H1 (cell line): ENCODE results near the gene FAM13C. TPM values are rescaled to one million over a fixed set of nuclear protein-coding genes. Genes with fewer than 3 reads are reported as not detected.

Experiments used
- CTCF ChIA-PET: fragments of 300-600 bp; sonication (Branson Sonifier 250); formaldehyde crosslinking; loops from one replicate; lab custom pipeline; 2021; ENCODE audit not compliant: partially characterized antibody; lab: Charles Lee
- POLR2A ChIA-PET: fragments of 300-600 bp; sonication (Branson Sonifier 250); formaldehyde crosslinking; loops from one replicate; lab custom pipeline; 2021; ENCODE audit warnings: inconsistent platforms; ENCODE audit not compliant: partially characterized antibody; lab: Charles Lee
- DNase-seq, 2 experiments: peaks; one replicate each; pipeline versions ENCODE4 v3.0.0 to v3.0.0-alpha.2; 2010 to 2022; ENCODE audit warnings: low spot score in 2 of 2, low read depth in 1 of 2, mixed read lengths in 1 of 2
- FAIRE-seq: peaks from 2 replicates; lab custom pipeline; 2011; peaks lifted over from hg19 to GRCh38; lab: Jason Lieb, UNC
- H2AFZ ChIP-seq: 2 replicates; pipeline ENCODE4 v1.8.1; 2012; ENCODE audit warnings: low read length, inconsistent platforms
- H2AK5ac ChIP-seq: 2 replicates; pipeline ENCODE4 v1.6.1; 2013; ENCODE audit warnings: low read depth, low read length
- H2BK120ac ChIP-seq: replicated peaks from 2 replicates; pipeline ENCODE3; 2013; ENCODE audit warnings: low read depth, low read length, inconsistent platforms
- H2BK12ac ChIP-seq: 2 replicates; pipeline ENCODE4 v1.6.1; 2013; ENCODE audit warnings: low read depth, low read length
- H2BK15ac ChIP-seq: 2 replicates; pipeline ENCODE4 v1.6.1; 2013; ENCODE audit warnings: low read length
- H2BK20ac ChIP-seq: 2 replicates; pipeline ENCODE4 v1.6.1; 2013; ENCODE audit warnings: low read length
- H2BK5ac ChIP-seq: 2 replicates; pipeline ENCODE4 v1.6.1; 2013; ENCODE audit warnings: low read depth, low read length
- H3K14ac ChIP-seq: 2 replicates; pipeline ENCODE4 v1.6.1; 2013; ENCODE audit warnings: inconsistent platforms; ENCODE audit not compliant: insufficient read length
- H3K18ac ChIP-seq: 2 replicates; pipeline ENCODE4 v1.6.1; 2013; ENCODE audit warnings: low read length; ENCODE audit errors: extremely low read depth
- H3K23ac ChIP-seq: 2 replicates; pipeline ENCODE4 v1.6.1; 2013; ENCODE audit warnings: inconsistent platforms; ENCODE audit not compliant: insufficient read length
- H3K23me2 ChIP-seq: 2 replicates; pipeline ENCODE4 v1.6.1; 2013; ENCODE audit warnings: low read depth, low read length
- H3K27ac ChIP-seq: 2 replicates; pipeline ENCODE4 v1.6.1; 2011; ENCODE audit warnings: low read depth, low read length, inconsistent platforms
- H3K27me3 ChIP-seq, 4 experiments: replicated peaks in 1 of 4; 1 replicate in 1 of 4; 2 replicates in 3 of 4; pipeline versions ENCODE4 v1.6.1 to v1.8.1; 2011 to 2013; ENCODE audit warnings: low read length in 3 of 4, mild to moderate bottlenecking in 3 of 4, inconsistent platforms in 2 of 4, mixed read lengths in 2 of 4, moderate library complexity in 1 of 4; ENCODE audit not compliant: control insufficient read depth in 3 of 4, insufficient read depth in 3 of 4; ENCODE audit errors: extremely low read depth in 1 of 4
- H3K36me3 ChIP-seq, 4 experiments: 2 replicates each; pipeline versions ENCODE4 v1.6.1 to v1.8.1; 2011 to 2013; ENCODE audit warnings: mild to moderate bottlenecking in 4 of 4, low read length in 3 of 4, moderate library complexity in 2 of 4, control low read depth in 1 of 4, inconsistent platforms in 1 of 4; ENCODE audit not compliant: insufficient read depth in 4 of 4, control insufficient read depth in 2 of 4
- H3K4ac ChIP-seq: replicated peaks from 2 replicates; pipeline ENCODE3; 2013; ENCODE audit warnings: low read length, low read depth, mixed read lengths, inconsistent platforms; ENCODE audit not compliant: insufficient read length
- H3K4me1 ChIP-seq, 4 experiments: replicated peaks in 1 of 4; 1 replicate in 1 of 4; 2 replicates in 3 of 4; pipeline versions ENCODE4 v1.6.1 to v1.8.1; 2011 to 2013; ENCODE audit warnings: low read length in 3 of 4, inconsistent platforms in 2 of 4, mixed read lengths in 1 of 4; ENCODE audit not compliant: insufficient read depth in 4 of 4, control insufficient read depth in 3 of 4
- H3K4me2 ChIP-seq, 2 experiments: 2 replicates each; pipeline versions ENCODE4 v1.6.1 to v1.8.1; 2011 to 2013; ENCODE audit warnings: low read depth in 2 of 2, low read length in 2 of 2, control low read depth in 1 of 2, inconsistent platforms in 1 of 2, mild to moderate bottlenecking in 1 of 2; ENCODE audit not compliant: insufficient read depth in 1 of 2
- H3K4me3 ChIP-seq, 4 experiments: fragments of 200-600, 300-600 bp in 1 of 4; sonication (generic), shearing (Covaris generic), sonication (Bioruptor Twin) in 1 of 4; 2 replicates each; pipeline versions ENCODE4 v1.5.1 to v1.8.1; 2011 to 2016; ENCODE audit warnings: low read length in 4 of 4, low read depth in 3 of 4, control low read depth in 2 of 4, inconsistent platforms in 2 of 4, mild to moderate bottlenecking in 2 of 4, mixed read lengths in 1 of 4, moderate library complexity in 1 of 4; ENCODE audit not compliant: insufficient read depth in 2 of 4; ENCODE audit errors: extremely low read depth in 1 of 4
- H3K56ac ChIP-seq: replicated peaks from 2 replicates; pipeline ENCODE3; 2013; ENCODE audit warnings: low read depth, mild to moderate bottlenecking, mixed read lengths, low read length, inconsistent platforms; ENCODE audit not compliant: insufficient read length
- H3K79me1 ChIP-seq: 2 replicates; pipeline ENCODE4 v1.6.1; 2013; ENCODE audit warnings: low read depth, low read length, control low read depth
- H3K79me2 ChIP-seq, 2 experiments: 2 replicates each; pipeline versions ENCODE4 v1.6.1 to v1.8.1; 2012 to 2013; ENCODE audit warnings: low read length in 2 of 2, mild to moderate bottlenecking in 2 of 2, inconsistent platforms in 1 of 2; ENCODE audit not compliant: insufficient read depth in 2 of 2, control insufficient read depth in 1 of 2
- H3K9ac ChIP-seq, 4 experiments: replicated peaks in 1 of 4; 1 replicate in 1 of 4; 2 replicates in 3 of 4; pipeline versions ENCODE4 v1.6.1 to v1.8.1; 2011 to 2013; ENCODE audit warnings: low read depth in 3 of 4, low read length in 3 of 4, control low read depth in 2 of 4, mild to moderate bottlenecking in 2 of 4, moderate library complexity in 2 of 4, inconsistent platforms in 1 of 4; ENCODE audit errors: extremely low read depth in 1 of 4
- H3K9me3 ChIP-seq, 2 experiments: 2 replicates each; pipeline versions ENCODE4 v1.6.1 to v1.8.1; 2012 to 2013; ENCODE audit warnings: mild to moderate bottlenecking in 2 of 2, moderate library complexity in 2 of 2, control low read depth in 1 of 2, inconsistent platforms in 1 of 2, low read depth in 1 of 2, low read length in 1 of 2, mixed read lengths in 1 of 2; ENCODE audit not compliant: insufficient read depth in 2 of 2
- H4K20me1 ChIP-seq, 2 experiments: replicated peaks in 1 of 2; 2 replicates each; pipeline versions ENCODE3 to v1.8.1; 2011 to 2013; ENCODE audit warnings: inconsistent platforms in 2 of 2, low read length in 2 of 2, mild to moderate bottlenecking in 1 of 2; ENCODE audit not compliant: insufficient read depth in 2 of 2, control insufficient read depth in 1 of 2
- H4K5ac ChIP-seq: 2 replicates; pipeline ENCODE4 v1.6.1; 2013; ENCODE audit warnings: low read length, low read depth, mixed read lengths, inconsistent platforms; ENCODE audit not compliant: insufficient read length
- H4K8ac ChIP-seq: 2 replicates; pipeline ENCODE4 v1.8.0; 2013; ENCODE audit warnings: mild to moderate bottlenecking, moderate library complexity, low read length, inconsistent platforms; ENCODE audit not compliant: insufficient read depth; ENCODE audit errors: extremely low read depth
- H4K91ac ChIP-seq: replicated peaks from 2 replicates; pipeline ENCODE3; 2013; ENCODE audit warnings: low read length, mixed read lengths, inconsistent platforms; ENCODE audit not compliant: insufficient read length
- ASH2L ChIP-seq: fragments of 200-600, 300-600 bp; sonication (generic); IDR thresholded peaks from one replicate; pipeline ENCODE4 v1.7.1; 2017; ENCODE audit warnings: low read length
- BACH1 ChIP-seq: IDR thresholded peaks from 2 replicates; pipeline ENCODE4 v1.6.1; 2012; ENCODE audit warnings: low read length, improper control_type of control experiment
- FOSL1 ChIP-seq: IDR thresholded peaks from 2 replicates; pipeline ENCODE4 v1.6.1; 2011; ENCODE audit warnings: mild to moderate bottlenecking, low read depth, low read length, moderate library complexity; ENCODE audit not compliant: insufficient read depth
- HDAC2 ChIP-seq, 2 experiments: fragments of 300-600 bp in 1 of 2; sonication (generic) in 1 of 2; IDR thresholded peaks; 2 replicates each; pipeline ENCODE4 v1.6.1; 2011 to 2012; ENCODE audit warnings: low read depth in 2 of 2, low read length in 2 of 2, mild to moderate bottlenecking in 2 of 2, moderate library complexity in 2 of 2, borderline replicate concordance in 1 of 2, inconsistent platforms in 1 of 2
- HDAC6 ChIP-seq: IDR thresholded peaks from one replicate; pipeline ENCODE4 v1.7.1; 2012; ENCODE audit warnings: low read depth, mild to moderate bottlenecking, inconsistent platforms, low read length, moderate library complexity
- JUN ChIP-seq: IDR thresholded peaks from 2 replicates; pipeline ENCODE4 v1.6.1; 2011; ENCODE audit warnings: low read depth, mild to moderate bottlenecking, improper control_type of control experiment, low read length
- KDM5A ChIP-seq: fragments of 200-600 bp; IDR thresholded peaks from 2 replicates; pipeline ENCODE4 v1.7.1; 2012; ENCODE audit warnings: mild to moderate bottlenecking, low read length, inconsistent platforms, mixed read lengths
- NANOG ChIP-seq: IDR thresholded peaks from 2 replicates; pipeline ENCODE4 v1.6.1; 2011; ENCODE audit warnings: low read length, low read depth, mild to moderate bottlenecking, inconsistent platforms; ENCODE audit not compliant: insufficient read depth, poor library complexity, severe bottlenecking
- POLR2A ChIP-seq, 2 experiments: IDR thresholded peaks; 1 replicate in 1 of 2; 2 replicates in 1 of 2; pipeline ENCODE4 v1.6.1; 2011; ENCODE audit warnings: low read depth in 2 of 2, low read length in 2 of 2, mild to moderate bottlenecking in 2 of 2; ENCODE audit errors: control extremely low read depth in 1 of 2
- SP1 ChIP-seq: IDR thresholded peaks from 2 replicates; pipeline ENCODE4 v1.6.1; 2011; ENCODE audit warnings: low read depth, low read length
- WGBS, 2 experiments: shearing (Covaris generic) in 1 of 2; methylation state at CpG; one replicate each; pipeline versions ENCODE4 v1.1.6 to v1.1.7; 2013 to 2015; ENCODE audit warnings: low lambda C conversion rate in 2 of 2, mixed read lengths in 2 of 2, inconsistent platforms in 1 of 2, low coverage in 1 of 2, missing lambda C conversion rate in 1 of 2; ENCODE audit not compliant: insufficient replicate concordance in 2 of 2, insufficient coverage in 1 of 2, insufficient read length in 1 of 2; ENCODE audit errors: extremely low coverage in 1 of 2, missing lambda C conversion rate in 1 of 2; 5-methylcytosine and 5-hydroxymethylcytosine counted together
- polyA plus RNA-seq, 7 experiments: library from polyadenylated mRNA; depleted of rRNA in 3 of 7; stranded (reverse) in 5 of 7; unstranded in 2 of 7; fragments of >200 nt in 5 of 7; fragments of 200-250 nt in 2 of 7; gene quantifications; 1 replicate in 5 of 7; 2 replicates in 1 of 7; 4 replicates in 1 of 7; pipeline versions ENCODE4 v1.2.1 to v1.2.3, GENCODE V29; 2011 to 2013; ENCODE audit warnings: missing spikeins in 2 of 7, mixed read lengths in 2 of 7
- total RNA-seq: library from RNA; stranded (reverse); fragmentation: NEBNext Ultra II Directional; extraction: Animal tissue kit (Norgen Biotek cat#: 25700); gene quantifications from 2 replicates; pipeline ENCODE4 v1.2.1, GENCODE V29; 2021

The FAM13C gene
- total and polyA plus RNA-seq, 2 of the 8 experiments (the other 6 are each of a cell fraction or from before 2014, with no cell fraction given): 0.56 to 0.62 TPM

DNA sequence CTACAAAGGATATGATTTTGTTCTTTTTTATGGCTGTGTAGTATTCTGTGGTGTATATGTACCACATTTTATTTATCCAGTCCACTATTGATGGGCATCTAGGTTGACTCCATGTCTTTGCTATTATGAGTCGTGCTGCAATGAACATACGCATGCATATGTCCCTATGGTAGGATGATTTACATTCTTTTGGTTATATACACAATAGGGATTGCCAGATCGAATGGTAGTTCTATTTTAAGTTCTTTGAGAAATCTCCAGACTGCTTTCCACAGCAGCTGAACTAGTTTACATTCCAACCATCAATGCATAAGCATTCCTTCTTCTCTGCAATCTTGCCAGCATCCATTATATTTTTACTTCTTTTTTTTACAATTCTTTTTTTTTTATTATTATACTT, 35.6 kb upstream of the FAM13C start:
- no peak overlapping the region for H3K14ac ChIP-seq
- TF ChIP-seq FOSL1 (no peak), HDAC2 (IDR thresholded peaks at IDR 0.05; ENCODE audit: borderline replicate concordance in 1 of 2, low read depth in 2 of 2, low read length in 2 of 2) (no peak), JUN (no peak), BACH1 (no peak), KDM5A (no peak), NANOG (no peak), ASH2L (no peak), SP1 (no peak), HDAC6 (no peak), POLR2A (IDR thresholded peaks at IDR 0.05; ENCODE audit: control extremely low read depth in 1 of 2, low read depth in 2 of 2, low read length in 2 of 2) (no peak)
- TF ChIP-seq, all 59 proteins: peak for 0
- H3K79me1 ChIP-seq: no peaks in the 10 kb centered on the region
- H2BK20ac ChIP-seq: no peak overlapping the region
- H3K4me3 ChIP-seq: no peak overlapping the region
- H3K36me3 ChIP-seq: no peaks in the 10 kb centered on the region
- no peak overlapping the region for H4K5ac ChIP-seq
- CTCF ChIA-PET: no interaction called here
- DNase-seq (no peak), FAIRE-seq (no peak)
- no peaks in the 10 kb centered on the region for H3K79me2 ChIP-seq
- H3K23ac ChIP-seq: no peak overlapping the region
- H3K4me1 ChIP-seq: peaks cover 0 to 2% (median 0%) of the 10 kb centered on the region in 4 experiments; a peak in 2 of 7 replicates
- H2AFZ ChIP-seq: no peak overlapping the region
- no peak overlapping the region for H3K18ac ChIP-seq
- H3K27ac ChIP-seq: no peak overlapping the region
- no peak overlapping the region for H2BK15ac ChIP-seq
- no peak overlapping the region for H2AK5ac ChIP-seq
- WGBS, 2 experiments: 87% methylated on average over 3 of the region's 3 CpGs; no CpG with 5 or more reads in 1 of the 2 experiments
- no peak overlapping the region for H2BK12ac ChIP-seq
- no peak overlapping the region for H3K9ac ChIP-seq
- POLR2A ChIA-PET: no interaction called here
- H2BK120ac ChIP-seq: no peak overlapping the region
- H4K91ac ChIP-seq: no peak overlapping the region
- no peak overlapping the region for H4K8ac ChIP-seq
- H4K20me1 ChIP-seq: no peaks in the 10 kb centered on the region
- H3K27me3 ChIP-seq: no peaks in the 10 kb centered on the region
- H3K9me3 ChIP-seq: no peaks in the 10 kb centered on the region
- no peaks in the 10 kb centered on the region; the same call in 1 of the 2 replicates for H3K23me2 ChIP-seq
- no peak overlapping the region for H2BK5ac ChIP-seq
- H3K56ac ChIP-seq: no peak overlapping the region
- no peak overlapping the region for H3K4ac ChIP-seq
- H3K4me2 ChIP-seq: no peak overlapping the region
